SK-N-SH (cell line): ENCODE results near the gene CDKN3. TPM values are rescaled to one million over a fixed set of nuclear protein-coding genes. Genes with fewer than 3 reads are reported as not detected.

Experiments used
- CTCF ChIA-PET: fragments of 300-600, 350-600 bp; formaldehyde crosslinking; extraction: SDS; loops from one replicate; lab custom pipeline; 2021; lab: Yijun Ruan, JAX
- POLR2A ChIA-PET: fragments of 350-600 bp; sonication (Branson Sonifier 250); formaldehyde crosslinking; extraction: SDS; loops from one replicate; lab custom pipeline; 2020; ENCODE audit warnings: antibody characterized with exemption, inconsistent platforms; lab: Yijun Ruan, JAX
- DNase-seq: peaks from one replicate; pipeline ENCODE4 v3.0.0; 2012
- H2AFZ ChIP-seq: fragments of 200-600 bp; sonication (generic); 2 replicates; pipeline ENCODE4 v1.8.1; 2016; ENCODE audit warnings: antibody characterized with exemption, mild to moderate bottlenecking, low read depth
- H3F3A ChIP-seq: fragments of 200-600 bp; sonication (generic); replicated peaks from 2 replicates; pipeline ENCODE3; 2016; ENCODE audit warnings: antibody characterized with exemption, mild to moderate bottlenecking; ENCODE audit not compliant: insufficient read depth
- H3K27ac ChIP-seq, 2 experiments: fragments of 200-500 bp in 1 of 2; fragments of 200-600 bp in 1 of 2; sonication (Bioruptor generic) in 1 of 2; sonication (generic), shearing (Covaris generic) in 1 of 2; 2 replicates each; pipeline versions ENCODE4 v1.5.1 to v1.6.1; 2014 to 2016; ENCODE audit warnings: low read depth in 2 of 2, inconsistent platforms in 1 of 2, low read length in 1 of 2, mild to moderate bottlenecking in 1 of 2, mixed read lengths in 1 of 2
- H3K27me3 ChIP-seq: fragments of 200-600 bp; sonication (generic), shearing (Covaris generic); 2 replicates; pipeline ENCODE4 v1.6.1; 2016; ENCODE audit warnings: mixed run types; ENCODE audit not compliant: insufficient read depth
- H3K36me3 ChIP-seq, 2 experiments: fragments of 200-500 bp in 1 of 2; fragments of 200-600 bp in 1 of 2; sonication (Bioruptor generic) in 1 of 2; sonication (generic) in 1 of 2; replicated peaks in 1 of 2; 2 replicates each; pipeline versions ENCODE3 to v1.5.1; 2014 to 2016; ENCODE audit warnings: low read length in 1 of 2, mild to moderate bottlenecking in 1 of 2; ENCODE audit not compliant: insufficient read depth in 2 of 2, control insufficient read depth in 1 of 2
- H3K4me1 ChIP-seq, 2 experiments: fragments of 200-500 bp in 1 of 2; fragments of 200-600 bp in 1 of 2; sonication (Bioruptor generic) in 1 of 2; sonication (generic), shearing (Covaris generic) in 1 of 2; 2 replicates each; pipeline versions ENCODE4 v1.5.1 to v1.6.1; 2014 to 2016; ENCODE audit warnings: low read depth in 1 of 2, low read length in 1 of 2, mixed run types in 1 of 2; ENCODE audit not compliant: insufficient read depth in 2 of 2, control insufficient read depth in 1 of 2
- H3K4me2 ChIP-seq: fragments of 200-600 bp; sonication (generic), shearing (Covaris generic); 2 replicates; pipeline ENCODE4 v1.6.1; 2017; ENCODE audit warnings: mixed run types
- H3K4me3 ChIP-seq, 2 experiments: fragments of 200-500 bp in 1 of 2; fragments of 200-600 bp in 1 of 2; sonication (Bioruptor generic) in 1 of 2; sonication (generic), shearing (Covaris generic) in 1 of 2; 2 replicates each; pipeline versions ENCODE4 v1.5.1 to v1.8.1; 2014 to 2016; ENCODE audit warnings: low read depth in 2 of 2, inconsistent platforms in 1 of 2, low read length in 1 of 2, mild to moderate bottlenecking in 1 of 2, mixed read lengths in 1 of 2, moderate library complexity in 1 of 2
- H3K79me2 ChIP-seq: fragments of 200-600 bp; sonication (generic); 2 replicates; pipeline ENCODE4 v1.8.1; 2017; ENCODE audit warnings: mild to moderate bottlenecking; ENCODE audit not compliant: insufficient read depth
- H3K9ac ChIP-seq: fragments of 200-600 bp; sonication (generic); 2 replicates; pipeline ENCODE4 v1.6.1; 2017; ENCODE audit warnings: mixed run types
- H3K9me2 ChIP-seq: fragments of 200-600 bp; sonication (generic); 2 replicates; pipeline ENCODE4 v1.6.1; 2017; ENCODE audit warnings: mixed run types
- H3K9me3 ChIP-seq: fragments of 200-600 bp; sonication (generic); 2 replicates; pipeline ENCODE4 v1.6.1; 2017; ENCODE audit warnings: mixed run types, mild to moderate bottlenecking, moderate library complexity
- H4K20me1 ChIP-seq: fragments of 200-600 bp; sonication (generic); 2 replicates; pipeline ENCODE4 v1.6.1; 2017; ENCODE audit warnings: mild to moderate bottlenecking, mixed run types; ENCODE audit not compliant: insufficient read depth
- EP300 ChIP-seq, 2 experiments: IDR thresholded peaks; 2 replicates each; pipeline versions ENCODE4 v1.4.0 to v1.6.1; 2012; ENCODE audit warnings: borderline replicate concordance in 1 of 2, low read depth in 1 of 2, low read length in 1 of 2
- FOSL2 ChIP-seq: IDR thresholded peaks from 2 replicates; pipeline ENCODE4 v1.4.0; 2012; ENCODE audit warnings: low read depth, mild to moderate bottlenecking, moderate library complexity, borderline replicate concordance
- FOXJ3 ChIP-seq: sonication (generic); formaldehyde crosslinking; IDR thresholded peaks from 2 replicates; pipeline ENCODE4 v1.5.1; 2020; ENCODE audit warnings: mild to moderate bottlenecking, missing genetic modification reagents
- GATA2 ChIP-seq: sonication (generic); formaldehyde crosslinking; IDR thresholded peaks from 2 replicates; pipeline ENCODE4 v1.5.0; 2020; ENCODE audit warnings: mild to moderate bottlenecking, missing genetic modification reagents
- IRF3 ChIP-seq: fragments of 150-350 bp; IDR thresholded peaks from 2 replicates; pipeline ENCODE4 v1.6.1; 2016; ENCODE audit warnings: mild to moderate bottlenecking, low read depth, low read length
- JUND ChIP-seq: IDR thresholded peaks from 2 replicates; pipeline ENCODE4 v1.4.0; 2012
- MAX ChIP-seq: IDR thresholded peaks from 2 replicates; pipeline ENCODE4 v1.4.0; 2012; ENCODE audit warnings: low read depth
- MEF2A ChIP-seq: IDR thresholded peaks from 2 replicates; pipeline ENCODE4 v1.4.0; 2012; ENCODE audit warnings: low read depth, borderline replicate concordance
- NFIC ChIP-seq: IDR thresholded peaks from 2 replicates; pipeline ENCODE4 v1.4.0; 2012; ENCODE audit warnings: borderline replicate concordance
- NRF1 ChIP-seq: IDR thresholded peaks from 2 replicates; pipeline ENCODE4 v1.6.1; 2012; ENCODE audit warnings: low read depth, mild to moderate bottlenecking, low read length
- RAD21 ChIP-seq: IDR thresholded peaks from 2 replicates; pipeline ENCODE4 v1.6.1; 2012; ENCODE audit warnings: mild to moderate bottlenecking, low read length
- REST ChIP-seq: IDR thresholded peaks from 2 replicates; pipeline ENCODE4 v1.6.1; 2012; ENCODE audit warnings: mild to moderate bottlenecking, low read depth, low read length, moderate library complexity
- RXRA ChIP-seq: IDR thresholded peaks from 2 replicates; pipeline ENCODE4 v1.4.0; 2012; ENCODE audit warnings: low read depth, mild to moderate bottlenecking, borderline replicate concordance
- SMC3 ChIP-seq: IDR thresholded peaks from 2 replicates; pipeline ENCODE4 v1.6.1; 2012; ENCODE audit warnings: low read depth, low read length, improper control_type of control experiment
- TAF1 ChIP-seq: IDR thresholded peaks from 2 replicates; pipeline ENCODE4 v1.6.1; 2012; ENCODE audit warnings: low read depth, mild to moderate bottlenecking, low read length, moderate library complexity, borderline replicate concordance
- USF1 ChIP-seq: IDR thresholded peaks from 2 replicates; pipeline ENCODE4 v1.4.0; 2012; ENCODE audit warnings: low read depth, borderline replicate concordance
- YY1 ChIP-seq: IDR thresholded peaks from 2 replicates; pipeline ENCODE4 v1.4.0; 2012; ENCODE audit warnings: low read depth, mild to moderate bottlenecking
- WGBS: methylation state at CpG from one replicate; pipeline ENCODE4 v1.1.6; 2017; ENCODE audit warnings: low lambda C conversion rate; 5-methylcytosine and 5-hydroxymethylcytosine counted together
- polyA plus RNA-seq, 3 experiments: library from polyadenylated mRNA; depleted of rRNA; stranded (reverse); fragments of >200 nt; gene quantifications; 2 replicates each; pipeline ENCODE4 v1.2.3, GENCODE V29; 2012
- TF ChIP-seq, protein P1 (sequence below): fragments of 150-350 bp; IDR thresholded peaks from 2 replicates; pipeline ENCODE4 v1.6.1; 2017; ENCODE audit warnings: antibody characterized with exemption, low read length, low read depth, borderline replicate concordance

Gene CDKN3
- polyA plus RNA-seq, 1 of the 3 experiments (the other 2 are of a cell fraction) = 26.7 TPM

DNA sequence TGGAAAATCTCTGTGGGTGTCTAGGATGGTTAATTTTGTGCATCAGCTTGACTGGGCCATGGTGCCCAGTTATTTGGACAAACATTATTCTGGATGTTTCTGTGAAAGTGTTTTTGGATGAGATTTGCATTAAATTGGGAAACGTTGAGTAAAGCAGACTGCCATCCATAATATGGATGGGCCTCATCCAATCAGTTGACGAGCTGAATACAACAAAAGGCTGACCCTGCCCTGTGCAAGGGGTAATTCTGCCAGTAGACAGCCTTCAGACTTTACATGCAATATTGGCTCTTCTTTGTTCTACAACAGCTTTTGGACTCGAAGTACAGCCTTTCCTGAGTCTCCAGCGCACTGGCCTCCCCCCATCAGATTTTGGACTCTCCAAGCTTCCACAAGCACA lies 1.5 kb upstream of the CDKN3 start:
- Histone ChIP-seq H3K4me2 (no peak overlapping the region), H3K4me3 (no peak overlapping the region), H3K9me2 (no peaks in the 10 kb centered on the region), H3K36me3 (peaks cover 0 to 1% of the 10 kb centered on the region in 2 experiments), H3K79me2 (peaks cover 23% of the 10 kb centered on the region; the same call in 1 of the 2 replicates), H3F3A (peaks cover 8% of the 10 kb centered on the region), H3K9me3 (no peaks in the 10 kb centered on the region), H3K4me1 (peaks cover 5 to 18% of the 10 kb centered on the region in 2 experiments; a peak in 2 of 4 replicates), H4K20me1 (no peaks in the 10 kb centered on the region), H3K27me3 (no peaks in the 10 kb centered on the region), H3K9ac (no peak overlapping the region), H3K27ac (no peak overlapping the region), H2AFZ (no peak overlapping the region)
- ChIA-PET POLR2A (no interaction called here), CTCF (no interaction called here)
- TF ChIP-seq IRF3 (no peak), YY1 (no peak), SMC3 (no peak), USF1 (no peak), MEF2A (no peak), REST (no peak), GATA2 (CRISPR knock-in tag) (no peak), FOSL2 (no peak), NFIC (no peak), FOXJ3 (CRISPR knock-in tag) (no peak), JUND (no peak), NRF1 (no peak), TAF1 (no peak), RXRA (no peak), RAD21 (no peak), EP300 (IDR thresholded peaks at IDR 0.05; ENCODE audit: borderline replicate concordance in 1 of 2, low read depth in 1 of 2, low read length in 1 of 2) (no peak), MAX (no peak)
- TF ChIP-seq, protein P1, sequence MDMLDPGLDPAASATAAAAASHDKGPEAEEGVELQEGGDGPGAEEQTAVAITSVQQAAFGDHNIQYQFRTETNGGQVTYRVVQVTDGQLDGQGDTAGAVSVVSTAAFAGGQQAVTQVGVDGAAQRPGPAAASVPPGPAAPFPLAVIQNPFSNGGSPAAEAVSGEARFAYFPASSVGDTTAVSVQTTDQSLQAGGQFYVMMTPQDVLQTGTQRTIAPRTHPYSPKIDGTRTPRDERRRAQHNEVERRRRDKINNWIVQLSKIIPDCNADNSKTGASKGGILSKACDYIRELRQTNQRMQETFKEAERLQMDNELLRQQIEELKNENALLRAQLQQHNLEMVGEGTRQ = no peak
- 85% methylated on average over 3 of the region's 4 CpGs for WGBS
- DNase-seq = no peak
